Activated CD4-positive, alpha-beta T cell treated with anti-CD3 and anti-CD28 coated beads for 36 hours (primary cell): ENCODE results near the gene POT1. TPM values are rescaled to one million over a fixed set of nuclear protein-coding genes. Genes with fewer than 3 reads are reported as not detected.

Source experiments
- total RNA-seq, 2 experiments: library from RNA; stranded (reverse); gene quantifications; one replicate each; pipeline ENCODE4 v1.2.3, GENCODE V29; 2021

Gene POT1
- total RNA-seq, 2 experiments from 2014 or later, result 33.9 to 51.3 TPM

Other genes starting within 250 kb of the POT1 start
- not detected for gene GPR37, start 164.0 kb downstream of the POT1 start, total RNA-seq